H9 (cell line): ENCODE results near the gene NCEH1. TPM values are rescaled to one million over a fixed set of nuclear protein-coding genes. Genes with fewer than 3 reads are reported as not detected.

ENCODE experiments used
- DNase-seq: peaks from one replicate; pipeline ENCODE4 v3.0.0-alpha.2; 2017
- H2AFZ ChIP-seq: one replicate; pipeline ENCODE4 v1.6.1; 2013; ENCODE audit warnings: mild to moderate bottlenecking, low read length, control low read depth, moderate library complexity
- H2AK5ac ChIP-seq: 2 replicates; pipeline ENCODE4 v1.6.1; 2013; ENCODE audit warnings: low read length, control low read depth, mixed read lengths; ENCODE audit not compliant: insufficient read length
- H2BK120ac ChIP-seq: one replicate; pipeline ENCODE4 v1.6.1; 2013; ENCODE audit warnings: low read depth, mild to moderate bottlenecking, low read length, control low read depth, inconsistent platforms; ENCODE audit not compliant: poor library complexity, severe bottlenecking
- H2BK12ac ChIP-seq: 2 replicates; pipeline ENCODE4 v1.6.1; 2013; ENCODE audit warnings: low read length, control low read depth, mixed read lengths, low read depth; ENCODE audit not compliant: insufficient read length
- H2BK15ac ChIP-seq: 2 replicates; pipeline ENCODE4 v1.6.1; 2013; ENCODE audit warnings: low read depth, low read length, control low read depth
- H2BK20ac ChIP-seq: one replicate; pipeline ENCODE4 v1.6.1; 2013; ENCODE audit warnings: low read depth, mild to moderate bottlenecking, low read length, control low read depth, inconsistent platforms; ENCODE audit not compliant: poor library complexity, severe bottlenecking
- H2BK5ac ChIP-seq: 2 replicates; pipeline ENCODE4 v1.6.1; 2013; ENCODE audit warnings: low read length, control low read depth, mixed read lengths; ENCODE audit not compliant: insufficient read length
- H3K14ac ChIP-seq: 2 replicates; pipeline ENCODE4 v1.6.1; 2013; ENCODE audit warnings: low read length, control low read depth; ENCODE audit not compliant: insufficient read depth
- H3K18ac ChIP-seq: 2 replicates; pipeline ENCODE4 v1.6.1; 2013; ENCODE audit warnings: low read depth, mild to moderate bottlenecking, mixed read lengths, low read length, control low read depth; ENCODE audit not compliant: insufficient read length
- H3K23ac ChIP-seq: 2 replicates; pipeline ENCODE4 v1.6.1; 2013; ENCODE audit warnings: low read length, control low read depth, mixed read lengths, low read depth; ENCODE audit not compliant: insufficient read length
- H3K23me2 ChIP-seq: 2 replicates; pipeline ENCODE4 v1.6.1; 2013; ENCODE audit warnings: low read depth, mild to moderate bottlenecking, mixed read lengths, low read length, control low read depth; ENCODE audit not compliant: insufficient read length, poor library complexity, severe bottlenecking
- H3K27ac ChIP-seq: 2 replicates; pipeline ENCODE4 v1.5.1; 2013; ENCODE audit warnings: low read length, control low read depth, mixed read lengths, low read depth; ENCODE audit not compliant: insufficient read length
- H3K27me3 ChIP-seq: 2 replicates; pipeline ENCODE4 v1.6.1; 2013; ENCODE audit warnings: low read length, control low read depth, inconsistent platforms; ENCODE audit not compliant: insufficient read depth
- H3K4ac ChIP-seq: 2 replicates; pipeline ENCODE4 v1.6.1; 2013; ENCODE audit warnings: low read depth, mild to moderate bottlenecking, control low read depth, inconsistent platforms, low read length, moderate library complexity
- H3K4me1 ChIP-seq: 2 replicates; pipeline ENCODE4 v1.6.1; 2013; ENCODE audit warnings: low read length, control low read depth, inconsistent platforms; ENCODE audit not compliant: insufficient read depth
- H3K4me2 ChIP-seq: 2 replicates; pipeline ENCODE4 v1.6.1; 2013; ENCODE audit warnings: low read length, control low read depth, mixed read lengths; ENCODE audit not compliant: insufficient read length, insufficient read depth
- H3K56ac ChIP-seq: 2 replicates; pipeline ENCODE4 v1.6.1; 2013; ENCODE audit warnings: low read depth, mild to moderate bottlenecking, mixed read lengths, low read length, control low read depth; ENCODE audit not compliant: insufficient read length
- H3K79me1 ChIP-seq: 2 replicates; pipeline ENCODE4 v1.6.1; 2013; ENCODE audit warnings: low read depth, mild to moderate bottlenecking, moderate library complexity, low read length, control low read depth, inconsistent platforms; ENCODE audit not compliant: insufficient read depth, poor library complexity, severe bottlenecking
- H3K79me2 ChIP-seq: 2 replicates; pipeline ENCODE4 v1.6.1; 2013; ENCODE audit warnings: low read length, control low read depth, inconsistent platforms; ENCODE audit not compliant: insufficient read depth
- H3K9ac ChIP-seq: 2 replicates; pipeline ENCODE4 v1.6.1; 2013; ENCODE audit warnings: low read length, control low read depth, mixed read lengths; ENCODE audit not compliant: insufficient read length; ENCODE audit errors: extremely low read depth
- H3K9me3 ChIP-seq: one replicate; pipeline ENCODE4 v1.6.1; 2013; ENCODE audit warnings: low read depth, low read length, inconsistent platforms; ENCODE audit not compliant: control insufficient read depth
- H3T11ph ChIP-seq: one replicate; pipeline ENCODE4 v1.6.1; 2013; ENCODE audit warnings: mild to moderate bottlenecking, low read length, control low read depth, inconsistent platforms
- H4K20me1 ChIP-seq: one replicate; pipeline ENCODE4 v1.6.1; 2013; ENCODE audit not compliant: control insufficient read depth, insufficient read length, insufficient read depth
- H4K5ac ChIP-seq: 2 replicates; pipeline ENCODE4 v1.6.1; 2013; ENCODE audit warnings: low read depth, mild to moderate bottlenecking, mixed read lengths, low read length, control low read depth; ENCODE audit not compliant: insufficient read length
- H4K8ac ChIP-seq: replicated peaks from 2 replicates; pipeline ENCODE4 v1.6.1; 2013; ENCODE audit warnings: low read length, control low read depth, mixed read lengths, low read depth; ENCODE audit not compliant: insufficient read length
- H4K91ac ChIP-seq: 2 replicates; pipeline ENCODE4 v1.6.1; 2013; ENCODE audit warnings: low read depth, mild to moderate bottlenecking, moderate library complexity, mixed read lengths, low read length, control low read depth; ENCODE audit not compliant: insufficient read length
- H3K27ac Mint-ChIP-seq, 3 experiments: 2 replicates in 2 of 3; 3 replicates in 1 of 3; pipeline ENCODE4 v1.8.0; 2020 to 2021; ENCODE audit warnings: mixed read lengths in 3 of 3, mild to moderate bottlenecking in 1 of 3, moderate library complexity in 1 of 3
- H3K27me3 Mint-ChIP-seq: 2 replicates; pipeline ENCODE4 v1.8.0; 2021; ENCODE audit warnings: low read depth, mild to moderate bottlenecking, moderate library complexity, mixed read lengths
- H3K36me3 Mint-ChIP-seq, 3 experiments: 2 replicates in 2 of 3; 3 replicates in 1 of 3; pipeline ENCODE4 v1.8.0; 2020 to 2021; ENCODE audit warnings: low read depth in 3 of 3, mixed read lengths in 3 of 3; ENCODE audit not compliant: insufficient read depth in 1 of 3
- H3K4me1 Mint-ChIP-seq, 2 experiments: 2 replicates each; pipeline ENCODE4 v1.8.0; 2020; ENCODE audit warnings: mixed read lengths in 2 of 2
- H3K4me3 Mint-ChIP-seq, 2 experiments: 2 replicates in 1 of 2; 3 replicates in 1 of 2; pipeline ENCODE4 v1.8.0; 2020 to 2021; ENCODE audit warnings: mild to moderate bottlenecking in 2 of 2, mixed read lengths in 2 of 2, moderate library complexity in 1 of 2
- H3K9me3 Mint-ChIP-seq, 2 experiments: 2 replicates in 1 of 2; 3 replicates in 1 of 2; pipeline ENCODE4 v1.8.0; 2020; ENCODE audit warnings: mild to moderate bottlenecking in 2 of 2, mixed read lengths in 2 of 2, moderate library complexity in 1 of 2
- WGBS: extraction: QIAGEN DNeasy Blood & Tissue Kit; methylation state at CpG from one replicate; pipeline ENCODE4 v1.1.7; 2013; ENCODE audit warnings: missing lambda C conversion rate, low lambda C conversion rate, mixed read lengths; ENCODE audit not compliant: insufficient read length; ENCODE audit errors: extremely low coverage; 5-methylcytosine and 5-hydroxymethylcytosine counted together
- total RNA-seq: library from RNA; stranded (reverse); gene quantifications from 2 replicates; pipeline ENCODE4 v1.2.1, GENCODE V29; 2021
- TF ChIP-seq, protein P1 (sequence below): fragments of 200-600 bp; sonication (generic); conservative IDR thresholded peaks from 3 replicates; pipeline ENCODE4 v1.8.0; 2021; ENCODE audit warnings: antibody characterized with exemption, mild to moderate bottlenecking

Gene NCEH1
- total RNA-seq, 1 experiment from 2014 or later: 2.3 TPM

GRCh38 chr3:172617976-172618375 is 92.9 kb downstream of the NCEH1 start:
- H3K27me3 ChIP-seq: no peaks in the 10 kb centered on the region
- no peaks in the 10 kb centered on the region for H3K79me2 ChIP-seq
- H4K91ac ChIP-seq: no peak overlapping the region
- no CpG with 5 or more reads among the region's 3 CpGs for WGBS
- H3K18ac ChIP-seq: no peak overlapping the region
- no peak overlapping the region for H3K14ac ChIP-seq
- no peak overlapping the region for H3K9ac ChIP-seq
- H2BK12ac ChIP-seq: no peak overlapping the region
- no peak overlapping the region for H2AFZ ChIP-seq
- Mint-ChIP-seq H3K4me1 (peaks cover 12 to 13% of the 10 kb centered on the region in 2 experiments), H3K9me3 (no peaks in the 10 kb centered on the region; a peak in 1 of 5 replicates), H3K36me3 (no peaks in the 10 kb centered on the region), H3K4me3 (no peak overlapping the region), H3K27me3 (no peaks in the 10 kb centered on the region), H3K27ac (no peak overlapping the region; a peak in 1 of 7 replicates)
- no peaks in the 10 kb centered on the region; the same call in 1 of the 2 replicates for H3K4me1 ChIP-seq
- no peak overlapping the region for H4K8ac ChIP-seq
- no peak overlapping the region for H3K4me2 ChIP-seq
- H2BK120ac ChIP-seq: no peak overlapping the region
- H3K9me3 ChIP-seq: no peaks in the 10 kb centered on the region
- H3K79me1 ChIP-seq: no peaks in the 10 kb centered on the region
- no peaks in the 10 kb centered on the region for H3K23me2 ChIP-seq
- H3K56ac ChIP-seq: no peak overlapping the region
- no peak overlapping the region for H2BK5ac ChIP-seq
- no peak for DNase-seq
- TF ChIP-seq, protein P1, sequence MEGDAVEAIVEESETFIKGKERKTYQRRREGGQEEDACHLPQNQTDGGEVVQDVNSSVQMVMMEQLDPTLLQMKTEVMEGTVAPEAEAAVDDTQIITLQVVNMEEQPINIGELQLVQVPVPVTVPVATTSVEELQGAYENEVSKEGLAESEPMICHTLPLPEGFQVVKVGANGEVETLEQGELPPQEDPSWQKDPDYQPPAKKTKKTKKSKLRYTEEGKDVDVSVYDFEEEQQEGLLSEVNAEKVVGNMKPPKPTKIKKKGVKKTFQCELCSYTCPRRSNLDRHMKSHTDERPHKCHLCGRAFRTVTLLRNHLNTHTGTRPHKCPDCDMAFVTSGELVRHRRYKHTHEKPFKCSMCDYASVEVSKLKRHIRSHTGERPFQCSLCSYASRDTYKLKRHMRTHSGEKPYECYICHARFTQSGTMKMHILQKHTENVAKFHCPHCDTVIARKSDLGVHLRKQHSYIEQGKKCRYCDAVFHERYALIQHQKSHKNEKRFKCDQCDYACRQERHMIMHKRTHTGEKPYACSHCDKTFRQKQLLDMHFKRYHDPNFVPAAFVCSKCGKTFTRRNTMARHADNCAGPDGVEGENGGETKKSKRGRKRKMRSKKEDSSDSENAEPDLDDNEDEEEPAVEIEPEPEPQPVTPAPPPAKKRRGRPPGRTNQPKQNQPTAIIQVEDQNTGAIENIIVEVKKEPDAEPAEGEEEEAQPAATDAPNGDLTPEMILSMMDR: no peak
- H4K5ac ChIP-seq: no peak overlapping the region
- H2BK20ac ChIP-seq: no peak overlapping the region
- H2BK15ac ChIP-seq: no peak overlapping the region
- H4K20me1 ChIP-seq: no peaks in the 10 kb centered on the region
- no peak overlapping the region for H3K27ac ChIP-seq
- no peak overlapping the region for H3K23ac ChIP-seq
- H3T11ph ChIP-seq: no peak overlapping the region
- H3K4ac ChIP-seq: no peak overlapping the region
- H2AK5ac ChIP-seq: no peak overlapping the region
